CD4-positive, CD25-positive, alpha-beta regulatory T cell (primary cell): Measurements from ENCODE around the gene HEXB. TPM values are rescaled to one million over a fixed set of nuclear protein-coding genes. Genes with fewer than 3 reads are reported as not detected.

Experiments used
- polyA plus RNA-seq, 4 donors: library from polyadenylated mRNA; unstranded; fragments of 300-500 nt; fragmentation: Illumina TruSeq; gene quantifications; one replicate each; pipeline ENCODE4 v1.2.3, GENCODE V29; 2021
- total RNA-seq: library from RNA; stranded (reverse); gene quantifications from one replicate; pipeline ENCODE4 v1.2.3, GENCODE V29; 2022

HEXB gene
- total and polyA plus RNA-seq, 5 donors from 2014 or later = 41.9 to 128 (median 114) TPM

Other genes starting within 250 kb of the HEXB start
- 6.8 TPM for gene ENC1, start 44.5 kb upstream of the HEXB start, total RNA-seq
- gene ENC1, start 44.5 kb upstream of the HEXB start, polyA plus RNA-seq = under 1 TPM in 3 of 4 donors, not detected in 1; 0.10 to 0.69 (median 0.26) TPM
- gene GFM2, start 81.9 kb downstream of the HEXB start, total RNA-seq = 20.1 TPM
- gene GFM2, start 81.9 kb downstream of the HEXB start, polyA plus RNA-seq = 10 to 100 TPM in 1 of 4 donors, 1 to 10 TPM in 3; 6.9 to 13.0 (median 9.5) TPM
- gene NSA2, start 82.0 kb downstream of the HEXB start, total RNA-seq = 86.2 TPM
- gene NSA2, start 82.0 kb downstream of the HEXB start, polyA plus RNA-seq = 10 to 100 TPM; 50.9 to 67.0 (median 60.1) TPM
- gene FAM169A, start 181.2 kb downstream of the HEXB start, total RNA-seq = 7.4 TPM
- 1 to 10 TPM; 2.5 to 6.3 (median 4.5) TPM for gene FAM169A, start 181.2 kb downstream of the HEXB start, polyA plus RNA-seq